SK-N-SH (cell line): Measurements from ENCODE around the gene CARD18. TPM values are rescaled to one million over a fixed set of nuclear protein-coding genes. Genes with fewer than 3 reads are reported as not detected.

Source experiments
- CTCF ChIA-PET: fragments of 300-600, 350-600 bp; formaldehyde crosslinking; extraction: SDS; loops from one replicate; lab custom pipeline; 2021; lab: Yijun Ruan, JAX
- POLR2A ChIA-PET: fragments of 350-600 bp; sonication (Branson Sonifier 250); formaldehyde crosslinking; extraction: SDS; loops from one replicate; lab custom pipeline; 2020; ENCODE audit warnings: antibody characterized with exemption, inconsistent platforms; lab: Yijun Ruan, JAX
- DNase-seq: peaks from one replicate; pipeline ENCODE4 v3.0.0; 2012
- H2AFZ ChIP-seq: fragments of 200-600 bp; sonication (generic); 2 replicates; pipeline ENCODE4 v1.8.1; 2016; ENCODE audit warnings: antibody characterized with exemption, mild to moderate bottlenecking, low read depth
- H3F3A ChIP-seq: fragments of 200-600 bp; sonication (generic); replicated peaks from 2 replicates; pipeline ENCODE3; 2016; ENCODE audit warnings: antibody characterized with exemption, mild to moderate bottlenecking; ENCODE audit not compliant: insufficient read depth
- H3K27ac ChIP-seq, 2 experiments: fragments of 200-500 bp in 1 of 2; fragments of 200-600 bp in 1 of 2; sonication (Bioruptor generic) in 1 of 2; sonication (generic), shearing (Covaris generic) in 1 of 2; 2 replicates each; pipeline versions ENCODE4 v1.5.1 to v1.6.1; 2014 to 2016; ENCODE audit warnings: low read depth in 2 of 2, inconsistent platforms in 1 of 2, low read length in 1 of 2, mild to moderate bottlenecking in 1 of 2, mixed read lengths in 1 of 2
- H3K27me3 ChIP-seq: fragments of 200-600 bp; sonication (generic), shearing (Covaris generic); 2 replicates; pipeline ENCODE4 v1.6.1; 2016; ENCODE audit warnings: mixed run types; ENCODE audit not compliant: insufficient read depth
- H3K36me3 ChIP-seq, 2 experiments: fragments of 200-500 bp in 1 of 2; fragments of 200-600 bp in 1 of 2; sonication (Bioruptor generic) in 1 of 2; sonication (generic) in 1 of 2; replicated peaks in 1 of 2; 2 replicates each; pipeline versions ENCODE3 to v1.5.1; 2014 to 2016; ENCODE audit warnings: low read length in 1 of 2, mild to moderate bottlenecking in 1 of 2; ENCODE audit not compliant: insufficient read depth in 2 of 2, control insufficient read depth in 1 of 2
- H3K4me1 ChIP-seq, 2 experiments: fragments of 200-500 bp in 1 of 2; fragments of 200-600 bp in 1 of 2; sonication (Bioruptor generic) in 1 of 2; sonication (generic), shearing (Covaris generic) in 1 of 2; 2 replicates each; pipeline versions ENCODE4 v1.5.1 to v1.6.1; 2014 to 2016; ENCODE audit warnings: low read depth in 1 of 2, low read length in 1 of 2, mixed run types in 1 of 2; ENCODE audit not compliant: insufficient read depth in 2 of 2, control insufficient read depth in 1 of 2
- H3K4me2 ChIP-seq: fragments of 200-600 bp; sonication (generic), shearing (Covaris generic); 2 replicates; pipeline ENCODE4 v1.6.1; 2017; ENCODE audit warnings: mixed run types
- H3K4me3 ChIP-seq, 2 experiments: fragments of 200-500 bp in 1 of 2; fragments of 200-600 bp in 1 of 2; sonication (Bioruptor generic) in 1 of 2; sonication (generic), shearing (Covaris generic) in 1 of 2; 2 replicates each; pipeline versions ENCODE4 v1.5.1 to v1.8.1; 2014 to 2016; ENCODE audit warnings: low read depth in 2 of 2, inconsistent platforms in 1 of 2, low read length in 1 of 2, mild to moderate bottlenecking in 1 of 2, mixed read lengths in 1 of 2, moderate library complexity in 1 of 2
- H3K79me2 ChIP-seq: fragments of 200-600 bp; sonication (generic); 2 replicates; pipeline ENCODE4 v1.8.1; 2017; ENCODE audit warnings: mild to moderate bottlenecking; ENCODE audit not compliant: insufficient read depth
- H3K9ac ChIP-seq: fragments of 200-600 bp; sonication (generic); 2 replicates; pipeline ENCODE4 v1.6.1; 2017; ENCODE audit warnings: mixed run types
- H3K9me2 ChIP-seq: fragments of 200-600 bp; sonication (generic); 2 replicates; pipeline ENCODE4 v1.6.1; 2017; ENCODE audit warnings: mixed run types
- H3K9me3 ChIP-seq: fragments of 200-600 bp; sonication (generic); 2 replicates; pipeline ENCODE4 v1.6.1; 2017; ENCODE audit warnings: mixed run types, mild to moderate bottlenecking, moderate library complexity
- H4K20me1 ChIP-seq: fragments of 200-600 bp; sonication (generic); 2 replicates; pipeline ENCODE4 v1.6.1; 2017; ENCODE audit warnings: mild to moderate bottlenecking, mixed run types; ENCODE audit not compliant: insufficient read depth
- CHD2 ChIP-seq: fragments of 150-350 bp; IDR thresholded peaks from 2 replicates; pipeline ENCODE4 v1.6.1; 2018; ENCODE audit warnings: low read length; ENCODE audit not compliant: partially characterized antibody
- ELF1 ChIP-seq: IDR thresholded peaks from 2 replicates; pipeline ENCODE4 v1.4.0; 2012
- FOSL2 ChIP-seq: IDR thresholded peaks from 2 replicates; pipeline ENCODE4 v1.4.0; 2012; ENCODE audit warnings: low read depth, mild to moderate bottlenecking, moderate library complexity, borderline replicate concordance
- FOXJ3 ChIP-seq: sonication (generic); formaldehyde crosslinking; IDR thresholded peaks from 2 replicates; pipeline ENCODE4 v1.5.1; 2020; ENCODE audit warnings: mild to moderate bottlenecking, missing genetic modification reagents
- GABPA ChIP-seq: IDR thresholded peaks from 2 replicates; pipeline ENCODE4 v1.4.0; 2012; ENCODE audit warnings: low read depth, mild to moderate bottlenecking
- GATA2 ChIP-seq: sonication (generic); formaldehyde crosslinking; IDR thresholded peaks from 2 replicates; pipeline ENCODE4 v1.5.0; 2020; ENCODE audit warnings: mild to moderate bottlenecking, missing genetic modification reagents
- JUND ChIP-seq: IDR thresholded peaks from 2 replicates; pipeline ENCODE4 v1.4.0; 2012
- MEF2A ChIP-seq: IDR thresholded peaks from 2 replicates; pipeline ENCODE4 v1.4.0; 2012; ENCODE audit warnings: low read depth, borderline replicate concordance
- MXI1 ChIP-seq: IDR thresholded peaks from 2 replicates; pipeline ENCODE4 v1.6.1; 2012; ENCODE audit warnings: mild to moderate bottlenecking, low read depth, low read length, improper control_type of control experiment
- POLR2AphosphoS5 ChIP-seq: IDR thresholded peaks from 2 replicates; pipeline ENCODE4 v1.6.1; 2012; ENCODE audit warnings: low read depth, low read length
- RCOR1 ChIP-seq: fragments of 150-350 bp; IDR thresholded peaks from 2 replicates; pipeline ENCODE4 v1.6.1; 2017; ENCODE audit warnings: antibody characterized with exemption, low read length
- RFX5 ChIP-seq: IDR thresholded peaks from 2 replicates; pipeline ENCODE4 v1.6.1; 2012; ENCODE audit warnings: mild to moderate bottlenecking, improper control_type of control experiment, low read length
- SMC3 ChIP-seq: IDR thresholded peaks from 2 replicates; pipeline ENCODE4 v1.6.1; 2012; ENCODE audit warnings: low read depth, low read length, improper control_type of control experiment
- TAF1 ChIP-seq: IDR thresholded peaks from 2 replicates; pipeline ENCODE4 v1.6.1; 2012; ENCODE audit warnings: low read depth, mild to moderate bottlenecking, low read length, moderate library complexity, borderline replicate concordance
- TCF12 ChIP-seq: IDR thresholded peaks from 2 replicates; pipeline ENCODE4 v1.4.0; 2012
- YY1 ChIP-seq: IDR thresholded peaks from 2 replicates; pipeline ENCODE4 v1.4.0; 2012; ENCODE audit warnings: low read depth, mild to moderate bottlenecking
- WGBS: methylation state at CpG from one replicate; pipeline ENCODE4 v1.1.6; 2017; ENCODE audit warnings: low lambda C conversion rate; 5-methylcytosine and 5-hydroxymethylcytosine counted together
- polyA plus RNA-seq, 3 experiments: library from polyadenylated mRNA; depleted of rRNA; stranded (reverse); fragments of >200 nt; gene quantifications; 2 replicates each; pipeline ENCODE4 v1.2.3, GENCODE V29; 2012
- TF ChIP-seq, protein P1 (sequence below): fragments of 150-350 bp; IDR thresholded peaks from 2 replicates; pipeline ENCODE4 v1.6.1; 2016; ENCODE audit warnings: mild to moderate bottlenecking, low read depth, low read length
- TF ChIP-seq, protein P2 (sequence below): IDR thresholded peaks from 2 replicates; pipeline ENCODE4 v1.4.0; 2012; ENCODE audit warnings: low read depth
- TF ChIP-seq, protein P3 (sequence below): IDR thresholded peaks from 2 replicates; pipeline ENCODE4 v1.4.0; 2012; ENCODE audit warnings: low read depth, borderline replicate concordance
- TF ChIP-seq, protein P4 (sequence below): IDR thresholded peaks from 2 replicates; pipeline ENCODE4 v1.6.1; 2012; ENCODE audit warnings: mild to moderate bottlenecking, low read depth, low read length, moderate library complexity
- TF ChIP-seq, protein P5 (sequence below): IDR thresholded peaks from 2 replicates; pipeline ENCODE4 v1.4.0; 2012; ENCODE audit warnings: low read depth, borderline replicate concordance

The CARD18 gene, protein sequence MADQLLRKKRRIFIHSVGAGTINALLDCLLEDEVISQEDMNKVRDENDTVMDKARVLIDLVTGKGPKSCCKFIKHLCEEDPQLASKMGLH
- not detected in 2 replicates for polyA plus RNA-seq (2012; rRNA removed)
- polyA plus RNA-seq (2012; cell fraction: cytosol; rRNA removed) = not detected in 2 replicates
- polyA plus RNA-seq (2012; cell fraction: nucleus; rRNA removed) = not detected in 2 replicates

DNA sequence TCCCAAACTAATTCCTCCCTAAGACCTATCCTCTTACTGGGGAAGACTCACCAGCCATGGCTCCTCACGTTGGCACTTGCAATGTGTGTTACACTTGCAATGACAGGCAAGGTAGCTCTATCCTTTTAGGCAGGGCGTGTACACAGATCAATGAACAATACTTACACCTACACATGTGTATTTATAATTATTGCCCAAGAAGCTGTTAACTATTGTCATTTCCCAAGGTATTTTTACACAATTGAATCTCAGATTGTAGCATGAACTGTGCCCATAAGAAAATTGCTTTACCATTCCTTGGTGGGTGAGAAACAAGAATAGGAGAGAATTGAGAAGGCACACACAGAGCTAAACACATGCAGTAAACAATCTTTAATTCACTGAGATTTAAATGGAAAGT is at the start of gene CARD18:
CARD18 (minus strand) TSS at position 101 of the 400 bp plus-strand sequence; CDS start at position 58, 43 bp downstream.
- CTCF ChIA-PET = no interaction called here
- no peaks in the 10 kb centered on the region for H3K27me3 ChIP-seq
- H3K9ac ChIP-seq = no peak within 1 kb of the TSS
- 25% methylated on average over 2 of the region's 2 CpGs for WGBS
- no peak for TF ChIP-seq FOXJ3 (CRISPR knock-in tag)
- TF ChIP-seq RCOR1 = no peak
- TF ChIP-seq GATA2 (CRISPR knock-in tag) = no peak
- no peak for TF ChIP-seq TCF12
- no peak for TF ChIP-seq SMC3
- TF ChIP-seq MEF2A = no peak
- TF ChIP-seq, protein P1, sequence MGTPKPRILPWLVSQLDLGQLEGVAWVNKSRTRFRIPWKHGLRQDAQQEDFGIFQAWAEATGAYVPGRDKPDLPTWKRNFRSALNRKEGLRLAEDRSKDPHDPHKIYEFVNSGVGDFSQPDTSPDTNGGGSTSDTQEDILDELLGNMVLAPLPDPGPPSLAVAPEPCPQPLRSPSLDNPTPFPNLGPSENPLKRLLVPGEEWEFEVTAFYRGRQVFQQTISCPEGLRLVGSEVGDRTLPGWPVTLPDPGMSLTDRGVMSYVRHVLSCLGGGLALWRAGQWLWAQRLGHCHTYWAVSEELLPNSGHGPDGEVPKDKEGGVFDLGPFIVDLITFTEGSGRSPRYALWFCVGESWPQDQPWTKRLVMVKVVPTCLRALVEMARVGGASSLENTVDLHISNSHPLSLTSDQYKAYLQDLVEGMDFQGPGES = no peak
- TF ChIP-seq FOSL2 = no peak
- TF ChIP-seq ELF1 = no peak
- TF ChIP-seq POLR2AphosphoS5 = no peak
- TF ChIP-seq TAF1 = no peak
- TF ChIP-seq RFX5 = no peak
- TF ChIP-seq JUND = no peak
- TF ChIP-seq, protein P2, sequence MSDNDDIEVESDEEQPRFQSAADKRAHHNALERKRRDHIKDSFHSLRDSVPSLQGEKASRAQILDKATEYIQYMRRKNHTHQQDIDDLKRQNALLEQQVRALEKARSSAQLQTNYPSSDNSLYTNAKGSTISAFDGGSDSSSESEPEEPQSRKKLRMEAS = no peak
- no peak for TF ChIP-seq YY1
- TF ChIP-seq, protein P3, sequence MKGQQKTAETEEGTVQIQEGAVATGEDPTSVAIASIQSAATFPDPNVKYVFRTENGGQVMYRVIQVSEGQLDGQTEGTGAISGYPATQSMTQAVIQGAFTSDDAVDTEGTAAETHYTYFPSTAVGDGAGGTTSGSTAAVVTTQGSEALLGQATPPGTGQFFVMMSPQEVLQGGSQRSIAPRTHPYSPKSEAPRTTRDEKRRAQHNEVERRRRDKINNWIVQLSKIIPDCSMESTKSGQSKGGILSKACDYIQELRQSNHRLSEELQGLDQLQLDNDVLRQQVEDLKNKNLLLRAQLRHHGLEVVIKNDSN = no peak
- TF ChIP-seq, all 33 proteins: peak for 0
- Histone ChIP-seq H3K4me3 (no peak within 1 kb of the TSS), H3K36me3 (no peaks in the 10 kb centered on the region), H3K9me3 (no peaks in the 10 kb centered on the region), H3K4me1 (no peaks in the 10 kb centered on the region; a peak in 1 of 4 replicates), H4K20me1 (no peaks in the 10 kb centered on the region), H2AFZ (no peak within 1 kb of the TSS), H3K9me2 (no peaks in the 10 kb centered on the region), H3K27ac (no peak within 1 kb of the TSS), H3K79me2 (no peaks in the 10 kb centered on the region), H3K4me2 (no peak within 1 kb of the TSS), H3F3A (no peaks in the 10 kb centered on the region)
- no peak for DNase-seq
- POLR2A ChIA-PET = no interaction called here

DNA sequence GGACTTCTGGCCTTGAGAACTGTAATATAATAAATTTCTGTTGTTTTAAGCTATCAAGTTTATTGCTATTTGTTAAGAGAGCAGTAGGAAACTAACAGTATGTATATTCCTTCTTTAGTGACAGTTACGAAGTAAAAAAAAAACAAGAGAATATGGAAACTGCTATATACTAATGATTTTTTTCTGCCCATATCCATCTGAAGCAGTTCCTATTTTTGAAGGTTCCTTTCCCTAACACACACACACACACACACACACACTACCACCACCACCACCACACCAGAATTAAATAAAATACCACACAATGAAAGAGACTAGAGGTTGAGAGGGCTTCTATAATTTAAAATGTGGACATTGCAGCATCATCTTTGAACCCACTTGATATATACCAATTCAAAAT is 44.4 kb upstream of the CARD18 start:
- WGBS = 86% methylated on average over 1 of the region's 1 CpG
- Histone ChIP-seq H3K36me3 (no peaks in the 10 kb centered on the region), H3K9me2 (no peaks in the 10 kb centered on the region), H3K4me3 (no peak overlapping the region), H3K4me1 (no peaks in the 10 kb centered on the region; a peak in 2 of 4 replicates), H3K4me2 (no peak overlapping the region), H3K9me3 (no peaks in the 10 kb centered on the region), H2AFZ (no peak overlapping the region), H3K9ac (no peak overlapping the region), H3K27ac (no peak overlapping the region), H3F3A (peaks cover 8% of the 10 kb centered on the region), H3K27me3 (no peaks in the 10 kb centered on the region), H3K79me2 (no peaks in the 10 kb centered on the region), H4K20me1 (no peaks in the 10 kb centered on the region)
- CTCF ChIA-PET = interaction anchor here (1.0 kb wide), 1 partner anchor 18 kb away, joined by 3 read pairs; no protein-coding TSS in a partner anchor
- POLR2A ChIA-PET = no interaction called here
- DNase-seq = no peak
- TF ChIP-seq, protein P4, sequence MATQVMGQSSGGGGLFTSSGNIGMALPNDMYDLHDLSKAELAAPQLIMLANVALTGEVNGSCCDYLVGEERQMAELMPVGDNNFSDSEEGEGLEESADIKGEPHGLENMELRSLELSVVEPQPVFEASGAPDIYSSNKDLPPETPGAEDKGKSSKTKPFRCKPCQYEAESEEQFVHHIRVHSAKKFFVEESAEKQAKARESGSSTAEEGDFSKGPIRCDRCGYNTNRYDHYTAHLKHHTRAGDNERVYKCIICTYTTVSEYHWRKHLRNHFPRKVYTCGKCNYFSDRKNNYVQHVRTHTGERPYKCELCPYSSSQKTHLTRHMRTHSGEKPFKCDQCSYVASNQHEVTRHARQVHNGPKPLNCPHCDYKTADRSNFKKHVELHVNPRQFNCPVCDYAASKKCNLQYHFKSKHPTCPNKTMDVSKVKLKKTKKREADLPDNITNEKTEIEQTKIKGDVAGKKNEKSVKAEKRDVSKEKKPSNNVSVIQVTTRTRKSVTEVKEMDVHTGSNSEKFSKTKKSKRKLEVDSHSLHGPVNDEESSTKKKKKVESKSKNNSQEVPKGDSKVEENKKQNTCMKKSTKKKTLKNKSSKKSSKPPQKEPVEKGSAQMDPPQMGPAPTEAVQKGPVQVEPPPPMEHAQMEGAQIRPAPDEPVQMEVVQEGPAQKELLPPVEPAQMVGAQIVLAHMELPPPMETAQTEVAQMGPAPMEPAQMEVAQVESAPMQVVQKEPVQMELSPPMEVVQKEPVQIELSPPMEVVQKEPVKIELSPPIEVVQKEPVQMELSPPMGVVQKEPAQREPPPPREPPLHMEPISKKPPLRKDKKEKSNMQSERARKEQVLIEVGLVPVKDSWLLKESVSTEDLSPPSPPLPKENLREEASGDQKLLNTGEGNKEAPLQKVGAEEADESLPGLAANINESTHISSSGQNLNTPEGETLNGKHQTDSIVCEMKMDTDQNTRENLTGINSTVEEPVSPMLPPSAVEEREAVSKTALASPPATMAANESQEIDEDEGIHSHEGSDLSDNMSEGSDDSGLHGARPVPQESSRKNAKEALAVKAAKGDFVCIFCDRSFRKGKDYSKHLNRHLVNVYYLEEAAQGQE = no peak
- TF ChIP-seq MXI1 (no peak), CHD2 (no peak), GABPA (no peak), JUND (no peak), GATA2 (CRISPR knock-in tag) (no peak), SMC3 (no peak), YY1 (no peak)
- TF ChIP-seq, protein P5, sequence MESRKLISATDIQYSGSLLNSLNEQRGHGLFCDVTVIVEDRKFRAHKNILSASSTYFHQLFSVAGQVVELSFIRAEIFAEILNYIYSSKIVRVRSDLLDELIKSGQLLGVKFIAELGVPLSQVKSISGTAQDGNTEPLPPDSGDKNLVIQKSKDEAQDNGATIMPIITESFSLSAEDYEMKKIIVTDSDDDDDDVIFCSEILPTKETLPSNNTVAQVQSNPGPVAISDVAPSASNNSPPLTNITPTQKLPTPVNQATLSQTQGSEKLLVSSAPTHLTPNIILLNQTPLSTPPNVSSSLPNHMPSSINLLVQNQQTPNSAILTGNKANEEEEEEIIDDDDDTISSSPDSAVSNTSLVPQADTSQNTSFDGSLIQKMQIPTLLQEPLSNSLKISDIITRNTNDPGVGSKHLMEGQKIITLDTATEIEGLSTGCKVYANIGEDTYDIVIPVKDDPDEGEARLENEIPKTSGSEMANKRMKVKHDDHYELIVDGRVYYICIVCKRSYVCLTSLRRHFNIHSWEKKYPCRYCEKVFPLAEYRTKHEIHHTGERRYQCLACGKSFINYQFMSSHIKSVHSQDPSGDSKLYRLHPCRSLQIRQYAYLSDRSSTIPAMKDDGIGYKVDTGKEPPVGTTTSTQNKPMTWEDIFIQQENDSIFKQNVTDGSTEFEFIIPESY = no peak
- TF ChIP-seq, protein P2 = no peak
